GM12873 (cell line): Measurements from ENCODE around the gene COL5A1.

Experiments
- TF ChIP-seq, protein P1 (sequence below): IDR thresholded peaks from 2 replicates; pipeline ENCODE4 v1.5.1; 2012; ENCODE audit warnings: low read depth, mild to moderate bottlenecking, moderate library complexity, low read length, control low read depth; ENCODE audit not compliant: insufficient read depth; ENCODE audit errors: missing control alignments

Gene COL5A1

DNA sequence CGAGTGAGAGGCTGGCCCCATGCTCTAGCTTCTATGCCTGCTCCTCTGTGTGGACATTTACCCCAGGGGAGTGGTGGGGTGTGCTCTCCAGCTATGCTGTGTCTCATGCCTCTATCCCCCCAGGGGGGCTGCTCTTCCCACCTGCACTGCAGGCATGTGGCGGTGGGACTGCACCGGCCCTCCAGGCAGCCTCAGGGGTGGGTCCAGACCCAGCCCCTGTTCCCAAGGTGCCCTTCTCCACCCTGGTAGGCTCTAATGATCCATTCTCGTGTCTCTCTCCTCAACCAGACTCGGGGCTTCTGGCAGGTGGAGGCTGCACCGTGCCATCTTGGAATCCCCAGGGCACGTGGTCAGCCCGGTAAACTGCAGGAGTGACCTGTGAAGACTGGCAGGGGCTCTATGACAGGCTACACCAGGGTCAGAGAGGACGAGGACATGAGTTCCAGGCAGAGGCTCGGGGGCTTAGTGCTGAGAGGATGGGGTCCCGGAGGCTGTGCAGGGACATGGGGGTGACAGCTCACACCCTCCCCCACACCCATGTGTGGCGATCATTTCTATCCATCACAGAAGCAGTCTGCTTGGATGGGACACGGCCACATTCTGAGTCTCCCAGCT, 22.7 kb upstream of the COL5A1 start:
- TF ChIP-seq, protein P1, sequence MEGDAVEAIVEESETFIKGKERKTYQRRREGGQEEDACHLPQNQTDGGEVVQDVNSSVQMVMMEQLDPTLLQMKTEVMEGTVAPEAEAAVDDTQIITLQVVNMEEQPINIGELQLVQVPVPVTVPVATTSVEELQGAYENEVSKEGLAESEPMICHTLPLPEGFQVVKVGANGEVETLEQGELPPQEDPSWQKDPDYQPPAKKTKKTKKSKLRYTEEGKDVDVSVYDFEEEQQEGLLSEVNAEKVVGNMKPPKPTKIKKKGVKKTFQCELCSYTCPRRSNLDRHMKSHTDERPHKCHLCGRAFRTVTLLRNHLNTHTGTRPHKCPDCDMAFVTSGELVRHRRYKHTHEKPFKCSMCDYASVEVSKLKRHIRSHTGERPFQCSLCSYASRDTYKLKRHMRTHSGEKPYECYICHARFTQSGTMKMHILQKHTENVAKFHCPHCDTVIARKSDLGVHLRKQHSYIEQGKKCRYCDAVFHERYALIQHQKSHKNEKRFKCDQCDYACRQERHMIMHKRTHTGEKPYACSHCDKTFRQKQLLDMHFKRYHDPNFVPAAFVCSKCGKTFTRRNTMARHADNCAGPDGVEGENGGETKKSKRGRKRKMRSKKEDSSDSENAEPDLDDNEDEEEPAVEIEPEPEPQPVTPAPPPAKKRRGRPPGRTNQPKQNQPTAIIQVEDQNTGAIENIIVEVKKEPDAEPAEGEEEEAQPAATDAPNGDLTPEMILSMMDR = no peak

DNA sequence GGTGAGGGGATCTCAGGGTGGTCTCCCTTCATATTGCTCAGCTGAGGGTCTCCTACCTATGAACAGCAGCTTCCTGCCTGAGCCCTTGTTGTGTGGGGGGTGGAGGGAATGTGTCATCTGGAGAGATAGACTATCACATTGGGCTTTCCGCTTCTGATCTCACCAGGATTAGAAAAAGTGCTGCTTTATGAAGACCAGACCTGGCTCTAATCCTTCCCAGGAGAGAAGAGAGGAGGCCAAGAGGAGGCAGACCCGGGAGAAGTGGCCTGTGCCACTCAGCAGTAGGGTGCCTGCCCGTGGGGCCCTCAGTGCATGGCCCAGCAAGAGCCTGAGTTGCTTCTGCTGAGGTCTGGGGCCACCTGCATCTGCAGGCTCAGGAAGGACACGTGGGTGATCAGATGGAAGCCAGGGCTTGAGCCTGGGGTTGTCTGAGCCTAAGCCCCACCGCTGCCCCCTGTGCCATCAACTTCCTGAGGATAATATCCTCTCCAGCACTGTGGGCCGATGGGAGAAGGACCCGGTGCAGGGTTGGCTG, 22.1 kb upstream of the COL5A1 start:
- TF ChIP-seq, protein P1 = no peak

DNA sequence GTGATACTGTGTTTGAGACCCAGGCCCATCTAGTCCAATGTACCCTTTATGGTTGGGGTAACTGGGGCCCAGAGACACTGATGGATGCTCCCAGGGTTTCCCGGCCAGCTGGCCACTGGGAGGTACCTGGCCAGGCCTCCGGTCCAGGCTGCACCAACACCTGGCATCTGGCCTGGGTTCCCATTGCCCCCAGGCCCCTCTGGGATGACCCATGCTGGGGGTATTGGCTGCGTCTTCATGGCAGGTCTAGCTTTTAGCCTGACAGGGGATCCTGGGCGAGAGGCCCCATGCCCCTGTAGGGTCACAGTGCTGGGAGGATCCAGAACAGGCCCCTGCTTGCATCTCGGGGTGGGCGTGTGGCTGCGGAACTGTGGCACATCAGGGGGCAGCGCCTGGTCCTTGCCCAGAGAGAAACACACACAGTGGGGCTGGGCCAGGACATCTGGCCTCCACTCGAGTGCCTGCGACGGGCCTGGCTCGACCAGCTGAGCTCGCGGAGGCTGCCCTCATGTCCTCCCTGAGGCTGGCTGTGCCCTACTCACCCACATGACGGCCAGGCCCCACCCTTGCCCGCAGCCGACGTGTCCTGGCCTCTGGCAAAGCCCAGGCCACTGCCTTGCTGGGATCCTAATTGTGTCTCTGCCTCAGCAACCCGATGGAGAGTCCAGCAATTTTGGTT, 21.5 kb upstream of the COL5A1 start:
- TF ChIP-seq, protein P1 = no peak

DNA sequence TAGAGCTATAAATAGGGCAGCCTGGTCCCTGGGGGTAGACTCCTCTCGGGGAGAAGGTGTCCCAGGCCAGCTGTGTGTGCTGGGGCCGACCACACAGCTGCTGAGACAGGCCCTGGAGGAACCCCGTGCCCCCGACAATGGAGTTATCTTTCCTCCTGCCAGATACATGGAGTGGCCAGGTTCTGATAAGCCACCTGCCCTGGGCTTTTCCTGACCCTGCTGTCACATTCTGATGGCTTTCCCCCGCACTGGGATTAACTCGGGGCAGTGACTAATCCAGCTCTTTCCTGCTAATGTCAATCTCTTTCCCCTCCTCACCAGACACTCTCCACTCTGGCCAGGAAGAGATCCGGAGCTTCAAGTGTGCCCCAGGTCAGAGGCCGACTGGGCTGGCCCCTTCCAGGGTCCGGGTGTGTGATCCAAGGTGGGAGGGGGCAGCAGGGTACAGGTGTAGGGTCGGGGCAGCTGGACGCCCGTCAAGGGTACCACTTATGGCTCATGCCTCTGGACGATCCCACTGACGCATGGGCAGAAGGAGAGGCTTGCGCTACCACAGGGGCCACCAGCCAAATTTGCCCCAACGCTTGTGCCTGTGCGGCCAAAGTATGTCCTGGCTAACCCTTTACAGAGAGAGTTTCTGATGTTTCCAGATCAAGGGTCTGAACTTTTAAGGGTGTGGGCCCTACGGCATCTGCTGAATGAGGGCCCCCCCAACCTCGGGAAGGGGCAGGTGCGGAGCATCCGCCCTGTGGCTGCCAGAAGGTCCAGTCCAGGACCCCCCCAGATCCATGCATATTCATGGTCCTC, 20.6 kb upstream of the COL5A1 start:
- TF ChIP-seq, protein P1 = no peak

DNA sequence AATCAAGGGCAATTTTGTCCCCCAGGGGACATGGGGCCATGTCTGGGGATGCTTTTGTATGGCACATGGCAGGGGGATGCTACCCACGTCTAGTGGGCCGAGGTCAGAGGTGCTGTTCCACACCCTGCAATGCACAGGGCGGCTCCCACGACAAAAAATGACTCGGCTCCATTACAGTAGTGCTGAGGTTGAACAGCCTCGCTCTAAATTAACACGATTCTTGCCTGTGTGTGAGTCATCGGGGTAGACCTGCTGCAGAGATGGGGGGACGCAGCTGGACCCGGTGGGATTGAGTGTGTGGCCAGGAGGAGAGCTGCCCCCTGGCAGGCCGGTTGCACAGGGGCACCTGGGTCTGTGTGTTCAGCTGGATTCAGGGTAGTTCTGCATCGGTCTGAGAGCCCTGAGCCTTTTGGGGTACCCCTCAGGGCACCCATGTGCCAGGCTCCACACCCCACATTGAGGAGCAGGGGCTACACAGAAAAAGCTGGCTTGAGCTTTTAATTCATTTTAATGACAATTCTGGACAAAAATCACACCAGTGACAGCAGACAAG, 20.0 kb upstream of the COL5A1 start:
- TF ChIP-seq, protein P1 = no peak

DNA sequence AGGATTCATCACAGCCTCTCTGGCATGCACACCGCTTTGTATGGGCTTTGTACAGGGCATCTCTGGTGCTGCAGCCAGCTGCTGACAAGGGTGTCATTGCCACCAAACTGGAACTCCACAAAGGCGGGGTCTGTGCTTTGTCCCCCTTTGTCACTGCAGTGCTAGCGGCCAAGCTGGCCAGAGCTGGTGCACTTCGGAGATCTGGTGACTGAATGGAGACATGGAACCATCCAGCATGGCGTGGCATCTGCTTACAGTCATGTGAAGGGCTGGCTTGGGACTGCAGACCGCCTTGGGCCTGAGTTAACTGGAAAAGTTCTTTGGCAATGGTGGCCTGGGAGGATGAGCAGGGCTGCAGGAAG, 18.7 kb upstream of the COL5A1 start:
- TF ChIP-seq, protein P1 = no peak
